Measurements from ENCODE around the gene COX8A.

Gene COX8A

DNA sequence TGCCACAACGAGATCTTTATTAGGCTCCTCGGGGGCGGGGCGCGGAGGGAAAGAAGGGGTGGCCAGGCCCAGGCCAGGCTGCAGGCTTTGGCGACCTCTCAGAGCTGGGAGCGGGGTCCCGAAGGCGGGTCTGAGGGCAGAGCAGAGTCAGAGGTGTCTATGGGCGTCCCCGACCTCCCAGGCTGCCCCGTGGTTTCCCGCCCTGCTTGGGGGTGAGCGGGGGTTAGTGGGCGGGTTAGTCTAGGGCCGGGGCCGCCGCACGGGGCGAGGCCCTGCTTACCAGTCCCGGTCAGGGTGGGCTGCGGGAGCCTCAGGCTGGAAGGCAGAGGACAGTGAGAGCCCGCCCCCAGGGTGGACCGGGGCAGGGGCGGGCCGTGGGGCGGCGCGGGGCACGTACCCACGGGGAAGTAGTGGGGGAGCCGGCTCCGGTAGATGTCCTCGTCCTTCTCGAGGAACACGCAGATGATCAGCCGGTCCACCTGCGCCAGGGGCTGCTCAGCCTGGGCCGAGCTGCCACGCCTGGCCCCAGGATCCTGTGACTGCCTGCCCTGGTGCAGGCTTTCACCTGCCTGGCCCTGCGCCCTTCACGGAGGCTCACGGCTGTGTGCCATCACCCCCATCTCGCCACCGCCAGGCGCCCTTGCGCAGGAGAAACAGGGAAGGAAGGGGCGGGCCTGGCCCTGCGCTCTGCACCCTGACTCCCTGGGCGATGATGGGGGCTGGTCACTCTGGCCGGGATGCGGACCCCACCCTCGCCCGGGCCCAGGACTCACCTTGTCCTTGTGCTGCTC, 24.3 kb downstream of the COX8A start:
- H3K4me3 ChIP-seq (ENCODE audit: low read depth, low read length) = no peak overlapping the region
- TF ChIP-seq CTCF (IDR thresholded peaks at IDR 0.05; ENCODE audit: borderline replicate concordance, insufficient read depth, low read depth, low read length) = no peak

DNA sequence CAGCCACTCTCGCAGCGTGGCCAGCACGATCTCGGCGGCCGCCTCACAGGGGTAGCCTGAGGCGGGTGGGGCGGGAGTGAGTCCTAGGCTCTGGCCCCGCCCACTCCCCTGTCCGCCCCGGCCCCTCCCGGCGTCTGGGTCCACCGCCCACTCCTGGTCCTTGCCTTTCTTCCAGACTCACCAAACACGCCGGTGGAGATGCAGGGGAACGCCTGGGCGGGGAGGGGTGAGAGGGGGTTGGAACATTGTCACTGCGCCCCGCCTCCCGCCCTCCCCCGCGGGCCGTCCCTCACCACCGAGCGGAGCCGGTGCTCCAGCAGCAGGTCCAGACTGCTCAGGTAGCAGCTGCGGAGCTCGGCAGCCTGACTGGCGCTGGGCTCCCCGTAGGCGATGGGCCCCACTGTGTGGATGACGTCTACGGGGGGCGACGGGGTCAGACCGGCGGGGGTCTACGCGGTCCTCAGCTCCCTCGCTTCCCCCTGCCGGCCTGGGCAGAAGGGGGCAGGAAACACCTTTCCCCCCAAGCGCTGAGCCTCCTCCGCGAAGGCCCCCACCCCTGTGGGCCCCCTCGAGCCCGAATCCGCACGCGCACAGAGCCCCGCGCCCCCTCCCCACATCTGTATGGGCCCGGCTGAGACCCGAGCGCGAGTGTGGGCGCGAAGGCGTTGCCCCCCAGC, 25.1 kb downstream of the COX8A start:
- no peak overlapping the region for H3K4me3 ChIP-seq (ENCODE audit: low read depth, low read length)
- no peak for TF ChIP-seq CTCF (IDR thresholded peaks at IDR 0.05; ENCODE audit: borderline replicate concordance, insufficient read depth, low read depth, low read length)

GRCh38 chr11:64000026-64000739, 25.8 kb downstream of the COX8A start:
- TF ChIP-seq CTCF (IDR thresholded peaks at IDR 0.05; ENCODE audit: borderline replicate concordance, insufficient read depth, low read depth, low read length) = peak; percentile 84
- peak overlapping the region; percentile 29 for H3K4me3 ChIP-seq (ENCODE audit: low read depth, low read length)

DNA sequence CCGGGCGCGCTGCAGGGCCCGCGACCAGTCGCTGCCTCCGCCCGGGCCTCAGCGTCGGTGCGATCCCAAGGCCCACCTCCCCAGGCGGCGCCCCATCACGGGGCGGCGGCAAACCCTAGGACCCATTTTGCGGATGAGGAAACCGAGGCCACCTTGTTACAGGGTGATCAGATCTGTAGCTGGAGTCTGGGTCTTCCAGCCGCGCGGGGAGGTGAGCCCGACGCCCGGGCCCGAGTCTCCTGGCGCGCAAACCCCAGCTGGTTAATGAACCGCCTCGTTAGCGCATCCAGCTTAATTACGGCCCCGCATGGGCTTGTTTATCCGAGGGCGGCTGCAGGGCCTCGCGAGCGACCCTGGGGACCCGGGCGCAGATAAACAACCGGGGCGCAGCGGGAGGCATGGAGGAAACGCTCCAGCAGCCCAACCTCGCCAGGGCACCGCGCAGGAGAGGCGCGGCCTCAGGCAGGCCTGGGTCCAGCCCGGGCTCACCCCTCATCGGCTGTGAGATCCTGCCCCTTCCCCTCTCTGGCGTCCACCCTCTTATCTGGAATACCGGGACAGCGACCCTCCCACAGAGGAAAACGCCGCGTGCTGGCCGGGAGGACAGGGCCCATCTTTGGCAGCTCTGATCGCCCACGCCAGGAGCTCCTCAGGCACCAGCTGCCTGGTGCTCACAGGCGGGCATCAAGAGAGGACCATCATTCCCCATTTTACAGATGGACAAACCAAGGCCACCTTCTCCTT, 26.5 kb downstream of the COX8A start:
- H3K4me3 ChIP-seq (ENCODE audit: low read depth, low read length) = no peak overlapping the region
- TF ChIP-seq CTCF (IDR thresholded peaks at IDR 0.05; ENCODE audit: borderline replicate concordance, insufficient read depth, low read depth, low read length) = no peak

GRCh38 chr11:64001484-64002420, 27.3 kb downstream of the COX8A start:
- no peak for TF ChIP-seq CTCF (IDR thresholded peaks at IDR 0.05; ENCODE audit: borderline replicate concordance, insufficient read depth, low read depth, low read length)
- no peak overlapping the region for H3K4me3 ChIP-seq (ENCODE audit: low read depth, low read length)

Measured in GM12875 (cell line).